OCI-LY1 (cell line): ENCODE measurements around the gene PRELID2.
"Not testable (repeated sequence)": the region's sequence is repeated elsewhere in the genome, so short reads cannot be mapped to it uniquely, and the experiment has no call there.

Experiments used
- H2AFZ ChIP-seq: fragments of 200-600 bp; sonication (generic), shearing (Covaris generic); 2 replicates; pipeline ENCODE4 v1.6.0; 2014; ENCODE audit warnings: antibody characterized with exemption, mild to moderate bottlenecking, low read length
- H3F3A ChIP-seq: fragments of 200-600 bp; sonication (generic), shearing (Covaris generic); 2 replicates; pipeline ENCODE4 v1.6.0; 2014; ENCODE audit warnings: mild to moderate bottlenecking, antibody characterized with exemption, low read length, moderate library complexity; ENCODE audit not compliant: insufficient read depth
- H3K27ac ChIP-seq: fragments of 200-600 bp; sonication (generic); 2 replicates; pipeline ENCODE4 v1.5.1; 2014; ENCODE audit warnings: low read length, mixed run types, mild to moderate bottlenecking, low read depth; ENCODE audit not compliant: poor library complexity, severe bottlenecking
- H3K27me3 ChIP-seq: fragments of 200-600 bp; sonication (generic); 2 replicates; pipeline ENCODE4 v1.6.0; 2014; ENCODE audit warnings: antibody characterized with exemption, mild to moderate bottlenecking, low read length, moderate library complexity; ENCODE audit not compliant: insufficient read depth
- H3K36me3 ChIP-seq: fragments of 200-600 bp; sonication (generic); 2 replicates; pipeline ENCODE4 v1.6.1; 2014; ENCODE audit warnings: mild to moderate bottlenecking, antibody characterized with exemption, low read length, moderate library complexity, mixed read lengths; ENCODE audit not compliant: insufficient read depth
- H3K4me1 ChIP-seq: fragments of 200-600 bp; sonication (generic); 2 replicates; pipeline ENCODE4 v1.5.1; 2014; ENCODE audit warnings: mild to moderate bottlenecking, low read length, moderate library complexity; ENCODE audit not compliant: insufficient read depth, severe bottlenecking
- H3K4me2 ChIP-seq: fragments of 200-600 bp; sonication (generic), shearing (Covaris generic); 2 replicates; pipeline ENCODE4 v1.6.1; 2014; ENCODE audit warnings: low read length
- H3K4me3 ChIP-seq: fragments of 200-600 bp; sonication (generic); 2 replicates; pipeline ENCODE4 v1.5.1; 2014; ENCODE audit warnings: low read length, low read depth, mild to moderate bottlenecking, mixed read lengths; ENCODE audit not compliant: poor library complexity, severe bottlenecking
- H3K79me2 ChIP-seq: fragments of 200-600 bp; shearing (Covaris generic); 2 replicates; pipeline ENCODE4 v1.6.1; 2016; ENCODE audit warnings: mixed run types, low read length, mixed read lengths; ENCODE audit not compliant: insufficient read depth
- H3K9ac ChIP-seq: fragments of 200-600 bp; sonication (generic), shearing (Covaris generic); 2 replicates; pipeline ENCODE4 v1.6.1; 2014; ENCODE audit warnings: mild to moderate bottlenecking, low read length, mixed read lengths
- H3K9me2 ChIP-seq: fragments of 200-600 bp; sonication (generic), shearing (Covaris generic); 2 replicates; pipeline ENCODE4 v1.6.1; 2014; ENCODE audit warnings: low read depth, mild to moderate bottlenecking, low read length, mixed read lengths
- H3K9me3 ChIP-seq: fragments of 200-600 bp; shearing (Covaris generic); 2 replicates; pipeline ENCODE4 v1.6.1; 2014; ENCODE audit warnings: low read length, mixed read lengths
- H4K20me1 ChIP-seq: fragments of 200-600 bp; sonication (generic), shearing (Covaris generic); 2 replicates; pipeline ENCODE4 v1.6.0; 2016; ENCODE audit warnings: mild to moderate bottlenecking, low read length; ENCODE audit not compliant: insufficient read depth
- EZH2 ChIP-seq: fragments of 200-600 bp; sonication (generic), shearing (Covaris generic); IDR thresholded peaks from 2 replicates; pipeline ENCODE4 v1.8.0; 2017; ENCODE audit warnings: borderline replicate concordance, mixed run types, mild to moderate bottlenecking, antibody characterized with exemption, low read length, moderate library complexity, mixed read lengths
- TF ChIP-seq, protein P1 (sequence below): fragments of 200-600 bp; sonication (generic), shearing (Covaris generic); IDR thresholded peaks from 2 replicates; pipeline ENCODE4 v1.5.1; 2017; ENCODE audit warnings: mild to moderate bottlenecking, antibody characterized with exemption, low read length, moderate library complexity, mixed read lengths

PRELID2 gene

DNA sequence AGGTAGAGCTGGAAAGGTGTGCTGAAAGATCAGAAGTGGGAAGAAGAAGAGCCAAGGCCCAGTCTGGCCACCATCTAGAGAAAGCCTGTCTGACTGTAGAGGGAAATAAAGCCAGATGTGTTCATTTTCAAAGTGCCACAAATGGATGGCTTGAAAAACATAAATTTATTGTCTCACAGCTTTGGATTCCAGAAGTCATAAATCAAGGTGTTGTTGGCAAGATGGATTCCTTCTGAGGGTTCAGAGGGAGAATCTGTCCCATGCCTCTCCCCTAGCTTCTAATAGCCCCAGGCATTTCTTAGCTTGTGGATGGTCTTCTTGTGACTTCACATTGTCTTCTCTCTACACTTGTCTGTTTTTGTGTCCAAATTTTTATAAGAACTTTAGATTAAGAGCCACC is 6.2 kb upstream of the PRELID2 start:
- Histone ChIP-seq H3K4me3 (no peak overlapping the region), H3K4me2 (no peak overlapping the region), H3K9me2 (no peaks in the 10 kb centered on the region), H3K4me1 (no peaks in the 10 kb centered on the region), H3K27me3 (no peaks in the 10 kb centered on the region), H3K27ac (no peak overlapping the region), H3K36me3 (no peaks in the 10 kb centered on the region), H3K79me2 (no peaks in the 10 kb centered on the region), H3K9me3 (no peaks in the 10 kb centered on the region), H3K9ac (no peak overlapping the region), H3F3A (no peaks in the 10 kb centered on the region), H2AFZ (no peak overlapping the region), H4K20me1 (no peaks in the 10 kb centered on the region)
- TF ChIP-seq, protein P1, sequence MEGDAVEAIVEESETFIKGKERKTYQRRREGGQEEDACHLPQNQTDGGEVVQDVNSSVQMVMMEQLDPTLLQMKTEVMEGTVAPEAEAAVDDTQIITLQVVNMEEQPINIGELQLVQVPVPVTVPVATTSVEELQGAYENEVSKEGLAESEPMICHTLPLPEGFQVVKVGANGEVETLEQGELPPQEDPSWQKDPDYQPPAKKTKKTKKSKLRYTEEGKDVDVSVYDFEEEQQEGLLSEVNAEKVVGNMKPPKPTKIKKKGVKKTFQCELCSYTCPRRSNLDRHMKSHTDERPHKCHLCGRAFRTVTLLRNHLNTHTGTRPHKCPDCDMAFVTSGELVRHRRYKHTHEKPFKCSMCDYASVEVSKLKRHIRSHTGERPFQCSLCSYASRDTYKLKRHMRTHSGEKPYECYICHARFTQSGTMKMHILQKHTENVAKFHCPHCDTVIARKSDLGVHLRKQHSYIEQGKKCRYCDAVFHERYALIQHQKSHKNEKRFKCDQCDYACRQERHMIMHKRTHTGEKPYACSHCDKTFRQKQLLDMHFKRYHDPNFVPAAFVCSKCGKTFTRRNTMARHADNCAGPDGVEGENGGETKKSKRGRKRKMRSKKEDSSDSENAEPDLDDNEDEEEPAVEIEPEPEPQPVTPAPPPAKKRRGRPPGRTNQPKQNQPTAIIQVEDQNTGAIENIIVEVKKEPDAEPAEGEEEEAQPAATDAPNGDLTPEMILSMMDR, result no peak
- TF ChIP-seq EZH2, result no peak

DNA sequence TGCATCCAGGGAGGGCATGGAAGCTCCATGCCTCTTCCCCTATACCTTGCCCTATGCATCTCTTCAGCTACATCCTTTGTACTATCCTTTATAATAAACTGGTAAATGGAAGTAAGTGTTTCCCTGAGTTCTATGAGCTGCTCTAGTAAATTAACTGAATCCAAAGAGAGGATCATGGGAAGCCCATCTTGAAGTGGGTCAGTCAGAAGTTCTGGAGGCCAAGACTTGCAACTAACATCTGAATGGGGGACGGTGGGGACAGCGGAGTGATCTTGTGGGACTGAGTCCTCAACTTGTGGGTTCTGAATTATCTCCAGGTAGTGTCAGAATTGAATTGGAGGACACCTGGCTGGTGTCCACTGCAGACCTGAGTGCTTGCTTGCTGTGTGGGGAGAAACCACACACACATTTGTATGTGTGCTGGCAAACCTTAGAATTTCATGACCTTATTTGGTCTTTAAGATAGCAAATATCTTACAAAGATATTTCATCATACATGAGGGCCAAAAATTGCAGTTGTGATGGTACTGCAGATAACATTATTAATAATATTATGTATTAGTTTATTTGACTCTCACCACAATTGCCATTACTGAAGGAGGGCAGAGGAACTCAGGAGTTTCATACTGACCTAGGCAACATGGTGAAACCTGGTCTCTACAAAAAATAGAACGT is 5.5 kb upstream of the PRELID2 start:
- no peaks in the 10 kb centered on the region for H3K79me2 ChIP-seq
- no peak overlapping the region for H2AFZ ChIP-seq
- no peaks in the 10 kb centered on the region for H3K9me2 ChIP-seq
- no peak overlapping the region for H3K4me2 ChIP-seq
- TF ChIP-seq, protein P1, result no peak
- TF ChIP-seq EZH2, result no peak
- no peak overlapping the region for H3K4me3 ChIP-seq
- H3F3A ChIP-seq, result no peaks in the 10 kb centered on the region
- H3K4me1 ChIP-seq, result no peaks in the 10 kb centered on the region
- no peaks in the 10 kb centered on the region for H3K27me3 ChIP-seq
- no peak overlapping the region for H3K27ac ChIP-seq
- no peak overlapping the region for H3K9ac ChIP-seq
- H3K9me3 ChIP-seq, result no peaks in the 10 kb centered on the region
- H4K20me1 ChIP-seq, result no peaks in the 10 kb centered on the region
- H3K36me3 ChIP-seq, result no peaks in the 10 kb centered on the region

DNA sequence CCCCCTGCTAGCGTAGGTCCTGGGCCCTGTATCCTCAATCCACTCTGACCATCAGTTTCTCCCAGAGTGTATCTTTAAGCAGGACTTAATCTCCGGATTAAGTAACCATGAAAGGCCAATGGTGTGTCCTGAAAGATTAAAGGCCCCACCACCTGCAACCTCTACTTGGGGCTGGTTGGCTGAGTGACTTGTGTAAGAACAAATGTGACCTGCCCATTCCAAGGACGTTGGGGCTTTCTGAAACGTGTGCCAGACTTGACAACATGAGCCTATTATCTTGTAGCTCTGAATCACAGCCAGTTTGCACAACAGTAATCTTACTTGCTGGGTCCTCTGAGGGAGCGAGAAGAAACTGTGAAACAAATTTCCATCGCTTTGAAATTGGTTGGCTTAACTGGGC is 3.1 kb upstream of the PRELID2 start:
- no peak overlapping the region for H3K4me3 ChIP-seq
- TF ChIP-seq, protein P1, result no peak
- TF ChIP-seq EZH2, result no peak
- no peaks in the 10 kb centered on the region for H4K20me1 ChIP-seq
- no peaks in the 10 kb centered on the region for H3K27me3 ChIP-seq
- H3K9ac ChIP-seq, result no peak overlapping the region
- H3K4me2 ChIP-seq, result no peak overlapping the region
- H3K9me3 ChIP-seq, result no peaks in the 10 kb centered on the region
- no peaks in the 10 kb centered on the region for H3K9me2 ChIP-seq
- H2AFZ ChIP-seq, result no peak overlapping the region
- H3K4me1 ChIP-seq, result no peaks in the 10 kb centered on the region
- no peak overlapping the region for H3K27ac ChIP-seq
- H3F3A ChIP-seq, result no peaks in the 10 kb centered on the region
- H3K79me2 ChIP-seq, result no peaks in the 10 kb centered on the region
- H3K36me3 ChIP-seq, result no peaks in the 10 kb centered on the region

DNA sequence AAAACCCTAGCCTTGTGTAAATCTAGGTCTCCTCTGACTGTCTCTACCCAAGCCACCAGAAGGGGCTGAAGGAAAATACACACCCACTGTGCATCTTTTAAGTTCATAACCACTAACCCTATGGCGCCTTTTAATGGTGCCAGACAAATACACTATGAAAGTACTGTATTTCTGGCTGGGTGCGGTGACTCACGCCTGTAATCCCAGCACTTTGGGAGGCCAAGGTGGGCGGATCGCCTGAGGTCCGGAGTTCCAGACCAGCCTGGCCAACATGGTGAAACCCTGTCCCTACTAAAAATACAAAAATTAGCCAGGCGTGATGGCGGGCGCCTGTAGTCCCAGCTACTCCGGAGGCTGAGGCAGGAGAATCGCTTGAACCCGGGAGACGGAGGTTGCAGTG is 1.1 kb upstream of the PRELID2 start:
- H3K36me3 ChIP-seq, H3K4me3 ChIP-seq, H3K79me2 ChIP-seq, H3K4me2 ChIP-seq, H2AFZ ChIP-seq, H3K9me2 ChIP-seq, H3F3A ChIP-seq, H3K27me3 ChIP-seq, H3K9ac ChIP-seq, H4K20me1 ChIP-seq, H3K4me1 ChIP-seq, H3K27ac ChIP-seq, H3K9me3 ChIP-seq: not testable (repeated sequence)
